Ectodermal cell (in vitro differentiated cells): ENCODE results near the gene RAB8B. TPM values are rescaled to one million over a fixed set of nuclear protein-coding genes. Genes with fewer than 3 reads are reported as not detected.

Experiments used
- H3K27ac ChIP-seq: 2 replicates; pipeline ENCODE4 v1.7.0; 2013; ENCODE audit warnings: mild to moderate bottlenecking, low read depth, low read length; ENCODE audit not compliant: insufficient read depth, poor library complexity, severe bottlenecking
- H3K27me3 ChIP-seq: 2 replicates; pipeline ENCODE4 v1.7.0; 2013; ENCODE audit warnings: mild to moderate bottlenecking, low read length; ENCODE audit not compliant: insufficient read depth, control insufficient read depth, poor library complexity, severe bottlenecking
- H3K36me3 ChIP-seq: one replicate; pipeline ENCODE4 v1.7.0; 2013; ENCODE audit warnings: low read length; ENCODE audit not compliant: control insufficient read depth, insufficient read depth
- H3K4me1 ChIP-seq: one replicate; pipeline ENCODE4 v1.7.0; 2013; ENCODE audit warnings: low read length; ENCODE audit not compliant: control insufficient read depth, insufficient read depth
- H3K4me3 ChIP-seq: 2 replicates; pipeline ENCODE4 v1.7.0; 2013; ENCODE audit warnings: low read depth, low read length, control low read depth; ENCODE audit not compliant: insufficient read depth
- H3K9me3 ChIP-seq: 2 replicates; pipeline ENCODE4 v1.7.0; 2013; ENCODE audit warnings: mild to moderate bottlenecking, low read length, moderate library complexity; ENCODE audit not compliant: control insufficient read depth
- WGBS, 2 experiments: methylation state at CpG; one replicate each; pipeline ENCODE4 v1.1.7; 2013; ENCODE audit warnings: missing lambda C conversion rate in 2 of 2; 5-methylcytosine and 5-hydroxymethylcytosine counted together
- polyA plus RNA-seq, 4 experiments: library from polyadenylated mRNA; stranded (reverse); fragments of 50-300 nt; gene quantifications; one replicate each; pipeline ENCODE4 v1.2.3, GENCODE V29; 2013

RAB8B gene
- polyA plus RNA-seq (2013, experiment 1 of 4), result 59.3 TPM
- 57.6 TPM for polyA plus RNA-seq (2013, experiment 2 of 4)
- polyA plus RNA-seq (2013, experiment 3 of 4), result 31.3 TPM
- polyA plus RNA-seq (2013, experiment 4 of 4), result 39.3 TPM

GRCh38 chr15:63188926-63189871 lies at the start of gene RAB8B:
TSS of gene RAB8B (plus strand) at chr15:63189606. CDS start at chr15:63189625, 19 bp downstream.
- H3K4me1 ChIP-seq, result peaks cover 17% of the 10 kb centered on the region
- no peaks in the 10 kb centered on the region for H3K9me3 ChIP-seq
- peak within 1 kb of the TSS; percentile 92 for H3K4me3 ChIP-seq
- 1% methylated on average over 77 of the region's 77 CpGs for WGBS, 2 experiments
- H3K27me3 ChIP-seq, result no peaks in the 10 kb centered on the region
- no peaks in the 10 kb centered on the region for H3K36me3 ChIP-seq
- peak within 1 kb of the TSS; percentile 77 for H3K27ac ChIP-seq

GRCh38 chr15:63140936-63141335 lies 48.5 kb upstream of the RAB8B start:
- no peaks in the 10 kb centered on the region for H3K27me3 ChIP-seq
- H3K4me1 ChIP-seq, result no peaks in the 10 kb centered on the region
- no peaks in the 10 kb centered on the region for H3K36me3 ChIP-seq
- WGBS, 2 experiments, result 96 to 100% methylated on average over 2 of the region's 2 CpGs
- H3K27ac ChIP-seq, result no peak overlapping the region
- H3K9me3 ChIP-seq, result no peaks in the 10 kb centered on the region
- no peak overlapping the region for H3K4me3 ChIP-seq

GRCh38 chr15:63145426-63145825 lies 44.0 kb upstream of the RAB8B start:
- Histone ChIP-seq H3K27ac (no peak overlapping the region), H3K27me3 (no peaks in the 10 kb centered on the region), H3K36me3 (no peaks in the 10 kb centered on the region), H3K4me3 (no peak overlapping the region), H3K9me3 (no peaks in the 10 kb centered on the region), H3K4me1 (no peaks in the 10 kb centered on the region)
- 85 to 93% methylated on average over 2 of the region's 2 CpGs for WGBS, 2 experiments

- H3K9me3 ChIP-seq, result no peaks in the 10 kb centered on the region
- no peak overlapping the region for H3K27ac ChIP-seq
- peaks cover 5% of the 10 kb centered on the region for H3K36me3 ChIP-seq
- H3K4me3 ChIP-seq, result no peak overlapping the region
- 89 to 95% methylated on average over 3 of the region's 3 CpGs for WGBS, 2 experiments
- no peaks in the 10 kb centered on the region for H3K27me3 ChIP-seq
- no peaks in the 10 kb centered on the region for H3K4me1 ChIP-seq
These were observed 42.7 kb upstream of the RAB8B start for GRCh38 chr15:63146684-63147083.

GRCh38 chr15:63151665-63152064 lies 37.7 kb upstream of the RAB8B start:
- H3K27ac ChIP-seq, result no peak overlapping the region
- no peaks in the 10 kb centered on the region for H3K27me3 ChIP-seq
- no peak overlapping the region for H3K4me3 ChIP-seq
- WGBS, 2 experiments, result 96 to 100% methylated on average over 1 of the region's 1 CpG
- H3K4me1 ChIP-seq, result no peaks in the 10 kb centered on the region
- no peaks in the 10 kb centered on the region for H3K9me3 ChIP-seq
- H3K36me3 ChIP-seq, result peaks cover 9% of the 10 kb centered on the region

GRCh38 chr15:63155486-63155885 lies 33.9 kb upstream of the RAB8B start:
- peaks cover 9% of the 10 kb centered on the region for H3K36me3 ChIP-seq
- 74 to 76% methylated on average over 2 of the region's 3 CpGs for WGBS, 2 experiments
- H3K9me3 ChIP-seq, result no peaks in the 10 kb centered on the region
- no peak overlapping the region for H3K4me3 ChIP-seq
- no peaks in the 10 kb centered on the region for H3K27me3 ChIP-seq
- H3K27ac ChIP-seq, result no peak overlapping the region
- no peaks in the 10 kb centered on the region for H3K4me1 ChIP-seq

- Histone ChIP-seq H3K9me3 (no peaks in the 10 kb centered on the region), H3K27ac (no peak overlapping the region), H3K4me1 (no peaks in the 10 kb centered on the region), H3K27me3 (no peaks in the 10 kb centered on the region), H3K36me3 (peaks cover 9% of the 10 kb centered on the region), H3K4me3 (peak overlapping the region; percentile 79)
- 16 to 21% methylated on average over 9 to 10 of the region's 10 CpGs for WGBS, 2 experiments
These were observed 33.2 kb upstream of the RAB8B start for GRCh38 chr15:63156086-63156710.

- Histone ChIP-seq H3K9me3 (no peaks in the 10 kb centered on the region), H3K27me3 (no peaks in the 10 kb centered on the region), H3K4me1 (no peaks in the 10 kb centered on the region), H3K4me3 (peak overlapping the region; percentile 79), H3K27ac (peak overlapping the region; percentile 87), H3K36me3 (peaks cover 4% of the 10 kb centered on the region)
- 1 to 2% methylated on average over 16 of the region's 16 CpGs for WGBS, 2 experiments
These were observed 32.7 kb upstream of the RAB8B start for GRCh38 chr15:63156755-63157117.

- no peaks in the 10 kb centered on the region for H3K9me3 ChIP-seq
- peak within 1 kb of the TSS; percentile 87 for H3K27ac ChIP-seq
- no peaks in the 10 kb centered on the region for H3K4me1 ChIP-seq
- 0% methylated on average over 60 of the region's 60 CpGs for WGBS, 2 experiments
- H3K27me3 ChIP-seq, result no peaks in the 10 kb centered on the region
- H3K36me3 ChIP-seq, result no peaks in the 10 kb centered on the region
- peak within 1 kb of the TSS; percentile 79 for H3K4me3 ChIP-seq
These were observed 32.1 kb upstream of the RAB8B start, which contains the start of gene RPS27L for GRCh38 chr15:63157118-63157843. TSS of gene RPS27L (minus strand) at chr15:63157477. CDS start at chr15:63157405, 72 bp downstream.
